Caco-2 (cell line): ENCODE results near the gene CD226. TPM values are rescaled to one million over a fixed set of nuclear protein-coding genes. Genes with fewer than 3 reads are reported as not detected.

Source experiments
- BruUV-seq: library from RNA; stranded (reverse); fragments of 400-500 nt; replicated peaks from 2 replicates; lab custom pipeline; 2021; lab: Mats Ljungman, UMichigan
- CTCF ChIA-PET: fragments of 300-600 bp; sonication (Branson Sonifier 250); formaldehyde crosslinking; loops from one replicate; lab custom pipeline; 2022; ENCODE audit warnings: antibody characterized with exemption; lab: Charles Lee
- POLR2A ChIA-PET: fragments of 300-600 bp; sonication (Branson Sonifier 250); formaldehyde crosslinking; loops from one replicate; lab custom pipeline; 2022; ENCODE audit warnings: antibody characterized with exemption; lab: Charles Lee
- DNase-seq, 2 experiments: peaks; one replicate each; pipeline versions ENCODE4 v3.0.0 to v3.0.0-alpha.2; 2020 to 2022
- H3K27me3 ChIP-seq: replicated peaks from 2 replicates; pipeline ENCODE4 v1.6.0; 2011; ENCODE audit warnings: low read length; ENCODE audit not compliant: control insufficient read depth, insufficient read depth
- H3K36me3 ChIP-seq: 2 replicates; pipeline ENCODE4 v1.5.1; 2011; ENCODE audit warnings: low read length; ENCODE audit not compliant: control insufficient read depth, insufficient read depth
- H3K4me1 ChIP-seq: fragments of 250-450 bp; sonication (Bioruptor Pico); 2 replicates; pipeline ENCODE4 v1.5.1; 2020; ENCODE audit warnings: mild to moderate bottlenecking
- H3K4me3 ChIP-seq: 2 replicates; pipeline ENCODE4 v1.5.1; 2011; ENCODE audit warnings: low read depth, mild to moderate bottlenecking, control low read depth, low read length
- H3K9me3 ChIP-seq: fragments of 250-450 bp; sonication (Bioruptor Pico); 2 replicates; pipeline ENCODE4 v1.5.1; 2020; ENCODE audit warnings: mild to moderate bottlenecking, moderate library complexity
- H3K27ac Mint-ChIP-seq: one replicate; pipeline ENCODE4 v1.8.0; 2022; ENCODE audit warnings: mixed read lengths; ENCODE audit not compliant: unreplicated experiment
- H3K27me3 Mint-ChIP-seq: one replicate; pipeline ENCODE4 v1.8.0; 2022; ENCODE audit warnings: mixed read lengths; ENCODE audit not compliant: insufficient read depth, unreplicated experiment
- H3K36me3 Mint-ChIP-seq: one replicate; pipeline ENCODE4 v1.8.0; 2022; ENCODE audit warnings: mild to moderate bottlenecking, mixed read lengths; ENCODE audit not compliant: insufficient read depth, unreplicated experiment
- H3K4me1 Mint-ChIP-seq: one replicate; pipeline ENCODE4 v1.8.0; 2022; ENCODE audit warnings: low read depth, mixed read lengths; ENCODE audit not compliant: unreplicated experiment
- H3K4me3 Mint-ChIP-seq: one replicate; pipeline ENCODE4 v1.8.0; 2022; ENCODE audit warnings: mild to moderate bottlenecking, moderate library complexity, mixed read lengths; ENCODE audit not compliant: unreplicated experiment
- H3K9me3 Mint-ChIP-seq: one replicate; pipeline ENCODE4 v1.8.0; 2022; ENCODE audit warnings: mixed read lengths; ENCODE audit not compliant: unreplicated experiment
- intact Hi-C: fragments of 100-400 bp; cut with micrococcal nuclease; formaldehyde crosslinking; loops from one replicate; pipeline ENCODE4 v1.10.0; 2022; ENCODE audit not compliant: unreplicated experiment
- total RNA-seq: library from RNA; stranded (reverse); gene quantifications from 2 replicates; pipeline ENCODE4 v1.2.3, GENCODE V29; 2022
- TF ChIP-seq, protein P1 (sequence below), 2 experiments: fragments of 200-600 bp in 1 of 2; IDR thresholded peaks; 1 replicate in 1 of 2; 2 replicates in 1 of 2; pipeline versions ENCODE4 v1.5.1 to v1.8.0; 2011 to 2022; ENCODE audit warnings: antibody characterized with exemption in 1 of 2, control low read depth in 1 of 2, inconsistent platforms in 1 of 2, low read depth in 1 of 2, low read length in 1 of 2, mild to moderate bottlenecking in 1 of 2, moderate library complexity in 1 of 2; ENCODE audit not compliant: insufficient read depth in 1 of 2, severe bottlenecking in 1 of 2, unreplicated experiment in 1 of 2

CD226 gene
- total RNA-seq, 1 experiment from 2014 or later: 0.02 TPM

DNA sequence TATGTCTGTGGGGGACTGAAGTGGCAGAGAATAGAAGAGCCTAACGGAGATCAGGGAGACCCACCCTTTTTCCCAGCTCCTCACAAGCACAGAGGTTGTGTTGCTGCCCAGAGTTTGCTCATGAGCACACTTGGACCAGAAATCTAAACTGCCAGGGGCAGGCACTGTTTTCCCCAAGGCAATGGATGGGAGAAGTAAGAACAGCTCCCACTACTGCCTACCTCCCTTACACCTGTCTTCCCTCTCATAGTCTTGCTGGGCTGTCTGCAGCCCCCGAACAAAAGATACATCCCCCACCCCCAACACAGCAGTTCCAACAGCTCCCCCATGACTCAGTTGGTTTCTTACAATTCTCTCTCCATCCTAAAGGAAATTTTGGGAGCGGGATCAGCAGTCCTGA lies 48.1 kb upstream of the CD226 start:
- Mint-ChIP-seq H3K27ac (no peak overlapping the region), H3K27me3 (no peaks in the 10 kb centered on the region), H3K9me3 (no peaks in the 10 kb centered on the region), H3K4me1 (peaks cover 7% of the 10 kb centered on the region), H3K4me3 (no peak overlapping the region), H3K36me3 (no peaks in the 10 kb centered on the region)
- ChIA-PET CTCF (no interaction called here), POLR2A (no interaction called here)
- Histone ChIP-seq H3K4me1 (no peaks in the 10 kb centered on the region), H3K36me3 (no peaks in the 10 kb centered on the region), H3K4me3 (no peak overlapping the region), H3K9me3 (no peaks in the 10 kb centered on the region), H3K27me3 (no peaks in the 10 kb centered on the region)
- no TSS peak for BruUV-seq
- intact Hi-C loops: no loop called here
- DNase-seq: no peak
- TF ChIP-seq, protein P1, sequence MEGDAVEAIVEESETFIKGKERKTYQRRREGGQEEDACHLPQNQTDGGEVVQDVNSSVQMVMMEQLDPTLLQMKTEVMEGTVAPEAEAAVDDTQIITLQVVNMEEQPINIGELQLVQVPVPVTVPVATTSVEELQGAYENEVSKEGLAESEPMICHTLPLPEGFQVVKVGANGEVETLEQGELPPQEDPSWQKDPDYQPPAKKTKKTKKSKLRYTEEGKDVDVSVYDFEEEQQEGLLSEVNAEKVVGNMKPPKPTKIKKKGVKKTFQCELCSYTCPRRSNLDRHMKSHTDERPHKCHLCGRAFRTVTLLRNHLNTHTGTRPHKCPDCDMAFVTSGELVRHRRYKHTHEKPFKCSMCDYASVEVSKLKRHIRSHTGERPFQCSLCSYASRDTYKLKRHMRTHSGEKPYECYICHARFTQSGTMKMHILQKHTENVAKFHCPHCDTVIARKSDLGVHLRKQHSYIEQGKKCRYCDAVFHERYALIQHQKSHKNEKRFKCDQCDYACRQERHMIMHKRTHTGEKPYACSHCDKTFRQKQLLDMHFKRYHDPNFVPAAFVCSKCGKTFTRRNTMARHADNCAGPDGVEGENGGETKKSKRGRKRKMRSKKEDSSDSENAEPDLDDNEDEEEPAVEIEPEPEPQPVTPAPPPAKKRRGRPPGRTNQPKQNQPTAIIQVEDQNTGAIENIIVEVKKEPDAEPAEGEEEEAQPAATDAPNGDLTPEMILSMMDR (IDR thresholded peaks at IDR 0.05; ENCODE audit: insufficient read depth in 1 of 2, low read depth in 1 of 2, low read length in 1 of 2, severe bottlenecking in 1 of 2, unreplicated experiment in 1 of 2): no peak

DNA sequence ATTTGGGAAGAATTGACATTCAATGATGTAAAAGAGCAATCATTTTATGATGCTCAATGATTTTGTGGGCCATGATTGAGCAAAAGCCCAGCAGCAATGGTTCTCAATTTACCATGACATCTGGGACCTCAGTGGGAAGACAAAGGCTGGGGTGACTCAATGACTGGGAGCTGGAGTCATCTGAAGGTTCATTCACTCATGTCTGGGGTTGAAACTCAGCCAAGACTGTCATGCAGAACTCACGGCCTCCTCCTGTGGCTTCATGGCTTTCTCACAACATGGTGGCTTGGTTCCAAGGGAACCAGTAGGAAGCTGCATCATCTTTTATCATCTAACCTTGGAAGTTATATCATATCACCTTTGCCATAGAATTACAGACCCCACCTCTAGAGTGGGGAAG lies 45.1 kb upstream of the CD226 start:
- BruUV-seq: no TSS peak
- Mint-ChIP-seq H3K27me3 (no peaks in the 10 kb centered on the region), H3K27ac (no peak overlapping the region), H3K9me3 (no peaks in the 10 kb centered on the region), H3K4me3 (no peak overlapping the region), H3K4me1 (peaks cover 7% of the 10 kb centered on the region), H3K36me3 (no peaks in the 10 kb centered on the region)
- TF ChIP-seq, protein P1 (IDR thresholded peaks at IDR 0.05; ENCODE audit: insufficient read depth in 1 of 2, low read depth in 1 of 2, low read length in 1 of 2, severe bottlenecking in 1 of 2, unreplicated experiment in 1 of 2): no peak
- DNase-seq: no peak
- CTCF ChIA-PET: no interaction called here
- Histone ChIP-seq H3K4me3 (no peak overlapping the region), H3K36me3 (no peaks in the 10 kb centered on the region), H3K27me3 (no peaks in the 10 kb centered on the region), H3K9me3 (no peaks in the 10 kb centered on the region), H3K4me1 (no peaks in the 10 kb centered on the region)
- POLR2A ChIA-PET: no interaction called here
- intact Hi-C loops: no loop called here

GRCh38 chr18:69987870-69988269 lies 40.2 kb upstream of the CD226 start:
- Histone ChIP-seq H3K4me1 (no peaks in the 10 kb centered on the region), H3K27me3 (no peaks in the 10 kb centered on the region), H3K4me3 (no peak overlapping the region), H3K9me3 (no peaks in the 10 kb centered on the region), H3K36me3 (no peaks in the 10 kb centered on the region)
- BruUV-seq: no TSS peak
- Mint-ChIP-seq H3K9me3 (no peaks in the 10 kb centered on the region), H3K4me3 (no peak overlapping the region), H3K36me3 (no peaks in the 10 kb centered on the region), H3K27me3 (no peaks in the 10 kb centered on the region), H3K4me1 (no peaks in the 10 kb centered on the region), H3K27ac (no peak overlapping the region)
- DNase-seq: no peak
- TF ChIP-seq, protein P1 (IDR thresholded peaks at IDR 0.05; ENCODE audit: insufficient read depth in 1 of 2, low read depth in 1 of 2, low read length in 1 of 2, severe bottlenecking in 1 of 2, unreplicated experiment in 1 of 2): no peak
- CTCF ChIA-PET: no interaction called here
- POLR2A ChIA-PET: no interaction called here
- intact Hi-C loops: no loop called here
